Fibroblast of the conjunctiva (primary cell): ENCODE data around the gene TCF20.

Source experiments
- DNase-seq: peaks from one replicate; pipeline ENCODE4 v3.0.0-alpha.2; 2010; ENCODE audit warnings: low read depth

TCF20 gene

DNA sequence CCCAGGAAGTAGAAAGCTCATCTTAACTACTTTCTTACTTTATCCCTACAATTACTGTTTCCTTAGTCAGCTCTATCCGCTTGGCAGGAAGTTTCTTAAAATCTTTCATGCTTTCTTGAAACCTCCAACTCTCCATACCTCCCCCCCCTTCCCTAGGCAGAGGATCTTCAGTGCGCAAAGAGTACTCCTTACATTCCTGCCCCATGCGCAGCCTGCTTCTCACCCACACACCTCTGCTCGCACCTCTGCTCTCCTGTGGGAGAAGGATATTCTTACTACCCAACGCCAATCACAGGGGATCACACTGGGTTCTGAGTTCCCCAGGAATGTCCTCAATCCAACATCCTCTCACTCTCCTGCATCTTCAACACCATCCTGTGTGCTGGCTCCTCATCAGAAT is 12.3 kb downstream of the TCF20 start:
- no peak for DNase-seq

DNA sequence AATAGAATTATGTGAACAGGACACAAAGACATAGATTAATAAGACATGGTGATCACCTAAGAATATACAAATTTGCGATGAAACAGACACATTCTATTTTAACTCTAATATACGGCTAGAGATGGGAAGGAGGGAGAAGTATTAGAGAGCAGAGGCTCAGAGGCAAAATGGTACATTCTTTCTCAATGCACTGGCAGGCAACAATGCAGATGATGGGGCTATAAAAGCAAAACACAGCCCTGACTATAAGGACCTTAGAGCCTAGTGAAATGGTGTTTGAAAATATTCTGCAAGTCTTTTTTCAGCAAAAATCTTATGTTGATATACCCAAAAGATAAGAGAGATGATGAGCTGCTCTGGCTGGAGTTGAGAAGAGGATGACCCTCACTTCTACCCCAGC is 13.1 kb downstream of the TCF20 start:
- no peak for DNase-seq

DNA sequence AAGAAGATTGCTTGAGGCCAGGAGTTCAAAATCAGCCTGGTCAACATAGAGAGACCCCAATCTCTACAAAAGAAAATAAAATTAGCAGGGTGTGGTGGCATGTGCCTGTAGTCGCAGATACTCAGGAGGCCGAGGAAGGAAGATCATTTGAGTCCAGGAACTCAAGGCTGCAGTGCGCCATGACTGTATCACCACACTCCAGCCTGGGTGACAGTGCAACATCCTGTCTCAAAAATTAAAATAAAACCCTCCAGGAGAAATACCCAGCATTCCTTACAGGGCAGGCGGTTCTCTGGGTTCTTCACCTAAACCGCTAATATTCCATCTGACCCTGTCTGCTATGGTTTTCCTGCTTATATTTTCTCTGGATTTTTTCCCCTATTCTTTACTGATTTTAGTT is 13.5 kb downstream of the TCF20 start:
- DNase-seq = no peak

DNA sequence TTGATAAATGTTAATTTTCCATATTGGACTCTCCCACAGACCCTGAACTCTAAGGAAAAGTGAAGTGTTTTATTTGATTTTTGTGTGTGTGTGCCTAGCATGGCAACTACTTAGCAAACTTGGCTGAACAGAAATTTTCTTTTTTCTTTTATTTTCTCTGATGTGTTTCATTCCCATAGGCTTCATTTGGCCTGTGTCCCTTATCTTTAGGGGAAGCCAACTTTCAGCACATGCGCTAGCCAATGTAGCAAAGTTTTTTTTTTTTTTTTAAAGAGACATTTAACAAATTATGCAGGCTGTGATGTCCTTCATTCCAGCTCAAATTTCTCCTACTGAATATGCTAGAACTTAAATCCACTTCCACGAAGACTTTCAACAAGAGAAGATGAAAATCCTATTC is 14.2 kb downstream of the TCF20 start:
- no peak for DNase-seq

DNA sequence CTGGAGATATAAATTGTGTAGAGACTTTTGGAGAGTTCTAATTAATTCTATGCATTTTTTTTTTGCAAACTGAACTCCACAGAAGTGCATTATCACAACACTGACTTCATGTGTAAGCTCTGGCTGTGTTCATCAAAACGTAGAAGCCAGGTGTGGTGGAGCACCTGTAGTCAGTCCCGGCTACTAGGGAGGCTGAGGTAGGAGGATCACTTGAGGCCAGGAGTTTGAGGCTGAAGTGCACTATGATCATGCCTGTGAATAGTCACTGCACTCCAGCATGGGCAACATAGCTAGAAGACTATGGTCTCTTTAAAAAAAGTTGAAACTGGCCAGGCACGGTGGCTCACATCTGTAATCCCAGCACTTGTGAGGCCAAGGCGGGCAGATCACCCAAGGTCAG is 20.6 kb downstream of the TCF20 start:
- DNase-seq = no peak

DNA sequence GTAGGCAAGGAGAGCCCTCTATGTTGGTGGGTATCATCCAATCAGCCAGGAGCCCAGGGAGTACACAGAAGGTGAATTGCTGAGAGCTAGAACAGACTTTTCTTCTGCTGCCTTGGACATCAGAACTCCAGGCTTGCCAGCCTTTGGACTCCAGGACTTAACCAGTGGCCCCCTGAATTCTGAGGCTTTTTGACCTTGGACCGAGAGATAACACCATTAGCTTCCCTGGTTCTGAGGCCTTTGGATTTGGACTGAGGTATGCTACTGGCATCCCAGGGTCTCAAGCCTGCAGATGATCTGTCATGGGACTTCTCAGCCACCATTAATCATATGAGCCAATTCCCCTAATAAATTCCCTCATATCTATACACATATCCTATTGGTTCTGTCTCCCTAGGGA is 21.5 kb downstream of the TCF20 start:
- no peak for DNase-seq

DNA sequence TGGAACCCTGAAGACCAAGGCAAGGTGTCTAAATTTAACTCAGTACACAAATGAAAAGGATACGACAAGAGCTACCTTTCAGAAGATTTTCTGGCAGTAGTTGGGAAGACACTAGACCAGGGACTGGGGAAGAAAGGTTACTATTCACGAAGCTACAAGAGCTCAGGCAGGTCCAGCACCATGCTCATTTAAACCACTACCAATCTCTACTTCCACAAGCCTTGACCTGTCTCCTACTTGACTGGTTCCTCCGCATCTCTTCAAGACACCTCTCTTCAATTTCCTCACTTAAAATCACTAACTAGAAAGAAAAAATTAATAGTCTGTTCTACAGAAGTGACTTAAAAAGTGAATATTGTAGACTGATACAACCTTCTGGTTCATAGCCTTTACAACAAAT is 22.9 kb downstream of the TCF20 start:
- DNase-seq = no peak

DNA sequence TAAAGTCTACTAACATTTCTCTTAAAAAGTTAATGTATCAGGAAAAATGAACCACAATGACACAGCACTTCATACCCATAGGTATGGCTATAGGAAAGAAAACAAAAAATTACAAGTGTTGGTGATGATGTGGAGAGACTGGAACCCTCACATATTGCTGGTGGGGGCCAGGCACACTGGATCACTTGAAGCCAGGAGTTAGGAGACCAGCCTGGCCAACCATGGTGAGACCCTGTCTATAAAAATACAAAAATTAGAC is 26.7 kb downstream of the TCF20 start:
- DNase-seq = no peak

DNA sequence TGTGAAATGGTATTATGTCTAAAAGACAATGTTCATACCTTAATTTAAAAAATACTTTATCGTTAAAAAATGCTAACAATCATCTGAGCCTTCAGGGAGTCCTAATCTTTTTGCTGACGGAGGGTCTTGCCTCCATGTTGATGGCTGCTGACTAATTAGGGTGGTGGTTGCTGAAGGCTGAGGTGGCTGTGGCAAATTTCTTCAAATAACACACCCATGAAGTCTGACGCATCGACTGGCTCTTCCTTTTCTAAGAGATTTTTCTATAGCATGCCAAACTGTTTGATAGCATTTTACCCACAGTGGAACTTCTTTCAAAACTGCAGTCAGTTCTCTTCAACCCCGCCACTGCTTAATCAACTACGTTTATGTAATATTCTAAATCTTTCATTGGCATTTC is 33.6 kb downstream of the TCF20 start:
- no peak for DNase-seq

DNA sequence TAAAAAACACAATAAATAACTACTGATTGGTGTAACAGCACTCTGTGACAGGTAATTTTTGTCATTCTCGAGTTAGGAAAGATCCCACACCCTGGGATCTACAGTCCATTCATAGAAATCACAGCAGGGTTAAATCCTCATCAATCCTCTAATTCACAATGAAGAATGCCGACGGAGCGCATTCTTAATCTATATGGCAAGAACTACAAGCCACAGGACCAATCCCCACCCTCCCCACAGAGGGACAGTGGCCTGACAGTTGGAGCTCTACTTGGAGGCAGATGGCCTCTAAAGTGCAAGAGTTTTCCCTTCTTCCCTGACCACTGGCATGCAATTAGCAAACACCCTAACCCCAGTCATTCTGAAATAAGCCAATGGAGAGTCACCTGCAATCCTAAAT is 34.2 kb downstream of the TCF20 start:
- DNase-seq = no peak

DNA sequence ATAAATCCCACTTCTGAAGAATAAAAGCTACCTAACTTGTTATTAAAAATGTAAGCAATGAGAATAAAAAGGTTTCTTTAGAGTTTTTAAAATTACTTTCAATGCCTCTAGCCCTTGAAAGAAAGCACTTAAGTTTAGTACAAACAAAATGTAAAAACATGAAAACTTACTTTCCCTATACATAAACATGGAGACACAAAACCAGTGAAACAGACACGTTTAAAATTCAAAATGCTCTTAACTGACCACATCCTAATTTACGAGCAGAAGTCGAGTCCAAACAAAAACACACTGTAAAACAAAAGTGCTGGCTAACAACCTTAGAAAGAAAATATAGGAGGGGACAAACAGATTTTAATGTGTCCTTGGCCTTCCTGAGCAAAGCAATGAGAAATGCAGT is 36.6 kb downstream of the TCF20 start:
- DNase-seq = no peak

DNA sequence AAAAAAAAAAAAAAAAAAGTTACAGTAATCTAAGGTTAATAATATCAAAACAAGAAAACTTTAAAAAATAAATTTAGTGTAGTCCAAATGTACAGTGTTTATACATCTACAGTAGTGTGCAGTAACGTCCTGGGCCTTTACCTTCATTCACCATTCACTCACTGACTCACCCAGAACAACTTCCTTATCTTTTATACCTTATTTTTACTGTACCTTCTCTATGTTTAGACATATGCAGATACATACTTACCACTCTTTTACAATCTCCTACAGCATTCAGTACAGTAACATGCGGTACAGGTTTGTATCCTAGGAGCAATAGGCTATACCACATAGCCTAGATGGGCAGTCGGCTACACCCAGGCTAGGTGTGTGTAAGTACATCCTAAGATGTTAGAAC is 38.5 kb downstream of the TCF20 start:
- DNase-seq = no peak

DNA sequence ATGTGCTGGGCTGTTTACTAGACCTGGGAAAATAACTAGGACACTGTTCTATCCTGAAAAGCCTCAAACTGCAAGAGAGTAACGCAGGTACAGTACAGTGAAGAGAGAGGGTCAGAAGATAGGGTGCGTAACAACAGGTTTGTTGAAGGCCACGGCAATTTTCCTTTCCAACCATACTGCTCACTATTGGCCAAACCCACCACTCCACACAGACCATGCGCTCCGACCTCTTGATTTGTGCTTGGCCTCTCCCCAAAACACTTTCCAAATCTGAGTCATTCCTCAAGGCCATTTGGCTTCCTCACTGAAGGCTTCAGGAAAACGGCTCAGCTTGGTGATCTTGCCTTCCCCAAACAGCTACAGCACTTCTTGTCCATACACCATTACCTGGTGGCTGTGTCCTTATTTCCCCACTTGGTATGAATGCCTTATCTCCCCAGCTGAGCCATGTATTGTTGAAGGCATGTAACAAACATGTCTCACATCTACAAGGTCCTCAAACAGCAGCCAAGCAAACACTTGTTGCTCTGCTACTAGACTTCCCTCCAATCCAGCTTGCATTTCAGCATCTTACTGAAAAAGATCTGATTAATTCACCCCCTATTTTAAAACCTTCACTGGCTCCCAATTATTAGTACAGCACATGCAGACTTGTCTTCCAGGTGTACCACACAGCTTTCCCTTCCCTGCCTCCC is 40.9 kb downstream of the TCF20 start:
- peak; percentile 4 for DNase-seq

DNA sequence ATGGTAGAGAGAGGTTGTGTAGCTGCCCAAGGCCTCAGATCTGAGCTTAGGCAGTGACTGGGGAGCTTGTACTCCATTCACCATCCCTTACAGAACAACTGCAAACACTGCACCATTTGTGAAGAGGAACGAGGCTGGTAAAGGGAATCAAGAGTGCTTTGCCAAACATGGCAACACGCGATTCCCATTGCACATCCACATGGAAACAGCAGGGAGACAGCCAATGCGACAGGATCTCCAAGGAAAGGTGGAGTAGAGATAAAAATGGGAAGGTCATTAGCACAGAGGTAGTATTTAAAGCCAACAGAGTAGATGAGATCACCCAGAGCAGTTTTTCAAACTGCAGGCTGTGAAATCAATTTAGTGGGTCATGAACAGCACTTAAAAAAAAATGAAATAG is 42.0 kb downstream of the TCF20 start:
- no peak for DNase-seq

DNA sequence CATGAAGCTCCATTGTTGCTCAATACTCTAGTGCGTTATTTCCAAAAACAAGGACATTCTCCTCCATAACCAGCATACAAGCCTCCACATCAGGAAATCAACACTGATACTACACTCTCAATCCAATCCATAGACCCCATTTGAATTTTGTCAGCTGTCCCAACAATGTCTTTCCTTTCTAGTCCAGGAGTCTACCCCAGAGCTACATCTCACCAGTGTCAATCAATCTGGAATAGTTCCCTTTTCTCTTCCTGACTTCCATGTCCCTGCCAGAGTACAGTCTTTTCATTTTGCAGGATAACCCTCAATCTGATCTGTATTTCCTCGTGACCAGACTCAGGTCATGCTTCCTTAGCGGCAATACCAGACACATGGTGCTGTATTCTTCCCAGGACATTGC is 43.0 kb downstream of the TCF20 start:
- DNase-seq = no peak

DNA sequence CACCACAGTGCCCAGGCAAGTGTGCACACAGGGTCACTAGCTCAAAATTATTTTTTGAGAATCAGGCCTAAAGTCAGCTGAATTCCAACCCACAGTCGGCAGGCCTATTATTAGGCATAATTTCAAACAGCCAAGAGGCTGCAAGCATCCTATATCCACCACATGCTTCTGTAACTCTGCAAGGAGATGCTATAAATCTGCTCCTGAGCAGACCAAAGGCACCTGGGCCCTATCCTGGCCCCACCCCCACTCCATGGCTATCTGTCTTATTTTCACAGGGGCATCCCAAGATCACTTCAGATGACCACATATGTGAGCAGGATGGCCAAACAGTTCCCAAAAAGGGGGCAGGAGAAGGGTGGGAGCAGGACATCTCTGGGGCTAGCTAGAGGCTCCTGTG is 44.6 kb downstream of the TCF20 start:
- no peak for DNase-seq

DNA sequence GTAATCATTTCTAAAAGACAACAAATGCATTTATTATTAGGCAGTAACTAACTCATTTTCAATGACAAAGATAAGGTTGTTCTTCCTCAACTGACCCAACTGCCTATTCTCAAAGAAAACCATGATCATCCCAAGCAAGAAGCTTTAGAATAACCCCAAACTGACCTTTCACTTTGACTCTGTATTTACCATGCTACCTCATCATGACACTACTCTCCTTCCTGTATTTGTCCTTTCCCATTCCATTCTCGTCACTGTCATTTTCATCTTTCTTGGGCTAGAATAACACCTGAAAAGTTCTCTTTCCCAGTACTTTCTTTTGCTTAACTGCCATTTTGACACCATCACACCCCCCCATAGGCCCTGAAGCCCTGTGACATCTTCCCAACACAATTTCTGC is 48.3 kb downstream of the TCF20 start:
- no peak for DNase-seq
